Bronchial smooth muscle cell (primary cell): ENCODE results near the gene CAPG. TPM values are rescaled to one million over a fixed set of nuclear protein-coding genes. Genes with fewer than 3 reads are reported as not detected.

ENCODE experiments used
- total RNA-seq: library from RNA; depleted of rRNA; stranded (reverse); fragments of >200 nt; gene quantifications from 2 replicates; pipeline ENCODE4 v1.2.1, GENCODE V29; 2014

The CAPG gene
- 353 and 490 TPM in 2 replicates for total RNA-seq

GRCh38 chr2:85409845-85410583 is at the start of gene CAPG:
CAPG (minus strand) TSS chr2:85410366; CDS start chr2:85402145, 8,221 bp downstream.

GRCh38 chr2:85418132-85419008 is 8.2 kb upstream of the CAPG start, which contains the start of gene SH2D6:
SH2D6 (plus strand) TSS chr2:85418714; CDS start chr2:85429466, 10,752 bp downstream.

GRCh38 chr2:85354286-85355072 is 55.7 kb downstream of the CAPG start, which contains the start of the genes ELMOD3 and RETSAT:
ELMOD3 (plus strand) TSS chr2:85354769; CDS start chr2:85357199, 2,430 bp downstream.
RETSAT (minus strand) TSS chr2:85354528; CDS start chr2:85354507, 21 bp downstream.

Other genes starting within 250 kb of the CAPG start
- 50.0 and 80.5 TPM in 2 replicates for gene TGOLN2, start 82.4 kb downstream of the CAPG start, total RNA-seq
- 60.1 and 71.5 TPM in 2 replicates for gene RETSAT, start 55.8 kb downstream of the CAPG start, total RNA-seq
- 14.2 and 18.3 TPM in 2 replicates for gene ELMOD3, start 55.6 kb downstream of the CAPG start, total RNA-seq
- gene SH2D6, start 8.3 kb upstream of the CAPG start, total RNA-seq, result 0.17 and 0.63 TPM in 2 replicates
- 108 and 150 TPM in 2 replicates for gene MAT2A, start 128.8 kb upstream of the CAPG start, total RNA-seq
- gene GGCX, start 151.1 kb upstream of the CAPG start, total RNA-seq, result 31.4 and 40.8 TPM in 2 replicates
- 2.5 and 4.4 TPM in 2 replicates for gene VAMP8, start 167.2 kb upstream of the CAPG start, total RNA-seq
- gene VAMP5, start 174.1 kb upstream of the CAPG start, total RNA-seq, result 32.5 and 62.6 TPM in 2 replicates
- gene RNF181, start 185.4 kb upstream of the CAPG start, total RNA-seq, result 267 and 283 TPM in 2 replicates
- 7.7 and 11.7 TPM in 2 replicates for gene TMEM150A, start 192.3 kb upstream of the CAPG start, total RNA-seq
- 11.2 and 13.2 TPM in 2 replicates for gene C2orf68, start 201.7 kb upstream of the CAPG start, total RNA-seq
- gene USP39, start 205.8 kb upstream of the CAPG start, total RNA-seq, result 27.6 and 31.5 TPM in 2 replicates